Coronary artery (tissue), 2 donors: ENCODE data around the gene FBXO42.

Source experiments
- DNase-seq: peaks from one replicate; pipeline ENCODE4 v3.0.0-alpha.2; 2017; ENCODE audit warnings: low spot score
- H3K27ac ChIP-seq, 2 donors: fragments of 200-600 bp; sonication (generic); one replicate each; pipeline ENCODE4 v1.5.1; 2016 to 2019
- H3K4me3 ChIP-seq: fragments of 200-600 bp; sonication (generic); 2 replicates; pipeline ENCODE4 v1.5.1; 2016; ENCODE audit warnings: mild to moderate bottlenecking, moderate library complexity
- TF ChIP-seq, protein P1 (sequence below): fragments of 200-600 bp; sonication (generic); IDR thresholded peaks from one replicate; pipeline ENCODE4 v1.5.1; 2019; ENCODE audit warnings: antibody characterized with exemption

FBXO42 gene

DNA sequence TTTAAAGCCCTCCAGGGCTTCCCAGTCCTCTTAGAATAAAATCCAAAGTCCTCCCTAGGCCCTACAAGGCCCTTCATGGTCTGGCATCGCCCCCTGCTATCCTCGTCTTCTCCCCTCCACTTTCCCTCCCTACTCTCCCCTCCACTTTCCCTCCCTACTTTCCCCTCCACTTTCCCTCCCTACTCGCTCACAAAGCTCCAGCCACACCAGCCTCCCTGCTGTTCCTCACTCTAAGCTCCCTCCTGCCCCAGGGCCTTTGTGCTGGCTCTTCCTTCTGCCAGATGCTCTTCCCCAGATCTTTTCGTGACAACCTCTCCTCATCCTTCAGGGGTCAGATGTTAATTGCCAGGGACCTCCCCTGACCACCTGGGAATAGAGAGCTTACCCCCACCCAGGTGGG, 152.6 kb downstream of the FBXO42 start:
- no peak for DNase-seq
- TF ChIP-seq, protein P1, sequence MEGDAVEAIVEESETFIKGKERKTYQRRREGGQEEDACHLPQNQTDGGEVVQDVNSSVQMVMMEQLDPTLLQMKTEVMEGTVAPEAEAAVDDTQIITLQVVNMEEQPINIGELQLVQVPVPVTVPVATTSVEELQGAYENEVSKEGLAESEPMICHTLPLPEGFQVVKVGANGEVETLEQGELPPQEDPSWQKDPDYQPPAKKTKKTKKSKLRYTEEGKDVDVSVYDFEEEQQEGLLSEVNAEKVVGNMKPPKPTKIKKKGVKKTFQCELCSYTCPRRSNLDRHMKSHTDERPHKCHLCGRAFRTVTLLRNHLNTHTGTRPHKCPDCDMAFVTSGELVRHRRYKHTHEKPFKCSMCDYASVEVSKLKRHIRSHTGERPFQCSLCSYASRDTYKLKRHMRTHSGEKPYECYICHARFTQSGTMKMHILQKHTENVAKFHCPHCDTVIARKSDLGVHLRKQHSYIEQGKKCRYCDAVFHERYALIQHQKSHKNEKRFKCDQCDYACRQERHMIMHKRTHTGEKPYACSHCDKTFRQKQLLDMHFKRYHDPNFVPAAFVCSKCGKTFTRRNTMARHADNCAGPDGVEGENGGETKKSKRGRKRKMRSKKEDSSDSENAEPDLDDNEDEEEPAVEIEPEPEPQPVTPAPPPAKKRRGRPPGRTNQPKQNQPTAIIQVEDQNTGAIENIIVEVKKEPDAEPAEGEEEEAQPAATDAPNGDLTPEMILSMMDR = no peak

DNA sequence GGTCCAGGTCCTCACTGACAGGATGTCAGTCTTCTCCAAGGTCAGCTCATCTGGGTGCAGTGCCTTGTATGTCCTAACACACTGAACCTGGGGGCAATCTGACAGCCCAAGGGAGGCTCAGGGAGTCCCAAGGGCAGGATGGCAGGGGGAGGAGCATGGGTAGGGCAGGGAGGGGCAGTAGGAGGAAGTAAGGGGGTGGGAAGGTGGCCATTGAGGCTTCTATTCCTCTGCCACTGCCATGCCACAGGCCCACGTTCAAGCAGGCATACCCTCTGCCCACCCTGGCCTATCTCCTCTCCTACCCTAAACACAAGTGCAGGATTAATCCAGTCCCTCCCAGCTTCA, 153.2 kb downstream of the FBXO42 start:
- DNase-seq = no peak
- Histone ChIP-seq H3K4me3 (no peak overlapping the region), H3K27ac (no peak overlapping the region)
- TF ChIP-seq, protein P1 = no peak

More for the DNA sequence above, 152.6 kb downstream of the FBXO42 start:
- no peak overlapping the region for H3K4me3 ChIP-seq
- no peak overlapping the region for H3K27ac ChIP-seq

DNA sequence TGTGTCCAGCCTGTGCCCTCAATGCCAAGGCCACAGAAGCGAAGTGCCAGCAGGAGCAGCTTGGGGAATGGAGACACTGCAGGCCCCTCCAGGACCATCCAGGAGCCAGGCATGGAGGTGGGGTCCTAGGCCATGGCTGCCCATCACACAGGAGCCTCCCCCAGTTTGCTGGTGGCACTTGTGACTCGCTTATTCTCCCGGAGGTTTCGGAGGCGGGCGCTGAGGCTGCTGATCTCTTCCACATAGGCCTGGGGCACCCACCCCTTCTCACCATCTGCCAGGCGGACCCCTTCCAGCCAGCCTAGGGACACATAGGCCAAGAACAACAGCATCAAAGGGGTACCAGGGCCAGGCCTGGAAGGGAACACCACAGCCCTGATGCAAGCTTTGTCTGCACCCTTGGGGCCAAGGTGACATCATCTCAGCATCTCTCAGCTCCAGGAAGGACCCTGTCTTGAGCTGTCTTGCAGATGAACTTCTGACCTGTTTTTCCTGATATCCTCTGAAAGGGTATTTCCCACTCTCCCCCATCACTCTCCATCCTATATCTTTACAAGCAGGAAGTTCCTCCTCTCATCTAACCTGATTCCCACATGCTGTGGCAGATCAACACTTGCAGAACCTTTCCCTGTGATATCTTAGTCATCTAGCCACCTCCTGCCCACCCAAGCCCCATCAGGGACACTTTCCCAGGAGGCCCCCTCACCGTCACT, 153.7 kb downstream of the FBXO42 start:
- TF ChIP-seq, protein P1 = no peak
- H3K4me3 ChIP-seq = no peak overlapping the region
- no peak overlapping the region for H3K27ac ChIP-seq
- DNase-seq = no peak

DNA sequence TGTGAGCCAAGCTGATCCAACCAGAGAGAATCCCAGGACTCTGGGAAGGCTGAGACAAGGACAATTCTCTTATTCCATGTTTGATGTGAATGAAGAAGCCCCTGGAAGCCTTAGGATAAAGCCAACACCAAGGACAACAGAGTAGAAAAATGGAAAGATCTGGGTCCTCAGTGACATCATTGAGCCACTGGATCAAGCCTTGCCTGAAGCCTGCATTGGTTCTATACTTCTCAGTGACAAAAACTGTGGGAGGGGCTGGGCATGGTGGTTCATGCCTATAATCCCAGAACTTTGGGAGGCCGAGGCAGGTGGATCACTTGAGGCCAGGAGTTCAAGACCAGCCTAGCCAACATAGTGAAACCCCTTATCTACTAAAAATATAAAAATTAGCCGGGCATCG, 155.4 kb downstream of the FBXO42 start:
- TF ChIP-seq, protein P1 = no peak
- DNase-seq = no peak
- H3K4me3 ChIP-seq = no peak overlapping the region
- no peak overlapping the region for H3K27ac ChIP-seq
